Gastrocnemius medialis (tissue), 4 donors: ENCODE measurements around the gene FAM241A. TPM values are rescaled to one million over a fixed set of nuclear protein-coding genes. Genes with fewer than 3 reads are reported as not detected.
"Not testable (repeated sequence)": the region's sequence is repeated elsewhere in the genome, so short reads cannot be mapped to it uniquely, and the experiment has no call there.

ENCODE experiments used
- ATAC-seq, 2 donors: fragments of 150-250 bp; one replicate each; pipeline ENCODE4 v1.9.1; 2016
- DNase-seq, 2 donors: peaks; one replicate each; pipeline ENCODE4 v3.0.0-alpha.2; 2019
- H3K27ac ChIP-seq, 4 donors: fragments of 200-600 bp; sonication (generic); 1 replicate in 1 of 4; 2 replicates in 3 of 4; pipeline ENCODE4 v1.5.1; 2016 to 2018; ENCODE audit warnings: mild to moderate bottlenecking in 2 of 4, moderate library complexity in 1 of 4
- H3K27me3 ChIP-seq, 3 donors: fragments of 200-600 bp; sonication (generic) in 2 of 3; 1 replicate in 1 of 3; 2 replicates in 2 of 3; pipeline versions ENCODE4 v1.5.1 to v1.6.0; 2016 to 2019; ENCODE audit warnings: mild to moderate bottlenecking in 1 of 3, moderate library complexity in 1 of 3
- H3K36me3 ChIP-seq, 2 donors: fragments of 200-600 bp; sonication (generic) in 1 of 2; one replicate each; pipeline ENCODE4 v1.5.1; 2017 to 2018
- H3K4me1 ChIP-seq, 2 donors: fragments of 200-600 bp; sonication (generic) in 1 of 2; one replicate each; pipeline ENCODE4 v1.5.1; 2016 to 2017; ENCODE audit warnings: mild to moderate bottlenecking in 2 of 2
- H3K4me3 ChIP-seq, 4 donors: fragments of 200-600 bp; sonication (generic) in 3 of 4; 1 replicate in 1 of 4; 2 replicates in 3 of 4; pipeline ENCODE4 v1.5.1; 2016 to 2019; ENCODE audit warnings: mild to moderate bottlenecking in 2 of 4
- H3K9me3 ChIP-seq, 3 donors: fragments of 200-600 bp; sonication (generic) in 2 of 3; 1 replicate in 1 of 3; 2 replicates in 2 of 3; pipeline ENCODE4 v1.5.1; 2016 to 2019
- CTCF ChIP-seq, 5 experiments: fragments of 450-650 bp in 3 of 5; fragments of 200-600 bp in 2 of 5; sonication (generic) in 2 of 5; IDR thresholded peaks in 4 of 5; conservative IDR thresholded peaks in 1 of 5; 1 replicate in 4 of 5; 2 replicates in 1 of 5; pipeline ENCODE4 v1.5.1; 2016 to 2019; ENCODE audit warnings: antibody characterized with exemption in 5 of 5, mild to moderate bottlenecking in 3 of 5, moderate library complexity in 3 of 5
- POLR2A ChIP-seq, 2 donors: fragments of 450-650 bp; IDR thresholded peaks; one replicate each; pipeline ENCODE4 v1.6.1; 2017; ENCODE audit warnings: antibody characterized with exemption in 2 of 2, mild to moderate bottlenecking in 2 of 2, moderate library complexity in 2 of 2
- in situ Hi-C, 4 donors: fragments of 200-750 bp; cut with MboI; loops; one replicate each; pipeline versions ENCODE4 v1.15.0 to v1.8.0; 2017; ENCODE audit warnings: low sequenced_read_pairs in 4 of 4
- intact Hi-C: fragments of 100-400 bp; cut with DNase I; formaldehyde crosslinking; loops from one replicate; pipeline ENCODE4 v1.15.1; 2023; ENCODE audit warnings: low total_unique reads
- total RNA-seq, 4 donors: library from RNA; depleted of rRNA; stranded (reverse); fragments of >200 nt; gene quantifications; one replicate each; pipeline versions ENCODE4 v1.1.0 to v1.2.3, GENCODE V29; 2016

FAM241A gene
- total RNA-seq, 4 donors from 2014 or later, result 2.3 to 7.0 (median 3.3) TPM

DNA sequence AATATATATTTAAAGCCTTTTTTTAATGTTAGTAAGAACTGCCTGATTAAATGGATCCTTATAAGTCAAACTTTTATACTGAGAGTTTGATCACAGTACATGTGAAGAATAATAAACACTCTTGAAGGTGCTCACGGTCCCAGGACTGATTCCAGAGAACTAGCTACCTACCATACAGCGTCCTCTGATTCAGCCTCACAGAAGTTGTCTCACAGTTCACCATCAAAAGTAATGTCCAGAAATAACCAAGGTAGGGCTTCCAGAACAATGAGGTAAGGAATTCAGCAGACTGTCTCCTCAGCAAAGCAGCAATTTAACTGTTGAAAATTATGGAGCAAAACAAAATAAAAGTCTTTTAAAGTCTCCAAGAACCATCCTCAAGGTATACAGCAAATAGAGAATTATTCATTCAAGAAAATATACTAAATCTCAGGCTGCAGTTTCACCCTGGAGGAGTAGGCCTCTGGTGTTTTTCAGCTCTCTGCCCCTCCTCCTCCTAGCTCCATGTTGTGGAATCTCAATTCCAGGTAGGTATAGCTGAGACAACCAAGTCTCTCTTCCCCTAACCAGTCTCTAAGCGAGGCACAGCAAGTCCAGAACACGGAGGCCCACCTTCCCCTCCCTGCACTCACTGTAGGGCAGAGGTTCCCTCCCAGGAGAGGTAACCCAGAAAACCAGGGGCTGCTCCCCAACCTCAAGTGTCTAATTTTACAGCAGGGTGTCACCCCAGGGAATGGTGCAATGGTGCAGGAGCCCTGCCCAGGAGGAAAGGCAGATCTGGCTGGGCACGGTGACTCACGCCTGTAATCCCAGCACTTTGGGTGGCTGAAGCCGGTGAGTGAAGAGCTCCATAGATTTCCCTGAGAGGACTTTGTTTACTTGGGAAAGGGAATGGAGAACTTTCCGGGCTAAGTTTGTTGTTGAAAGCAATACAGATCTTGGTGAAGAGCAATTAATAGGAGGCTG, 28.6 kb downstream of the FAM241A start:
- DNase-seq, result peak in 1 of 2 donors; percentile 69
- Histone ChIP-seq H3K36me3 (no peaks in the 10 kb centered on the region), H3K4me1 (peaks cover 8 to 21% of the 10 kb centered on the region in 2 donors), H3K27ac (peak overlapping the region; percentile 14 to 62 (median 44)), H3K4me3 (no peak overlapping the region), H3K9me3 (no peaks in the 10 kb centered on the region), H3K27me3 (no peaks in the 10 kb centered on the region)
- TF ChIP-seq POLR2A (IDR thresholded peaks at IDR 0.05), result no peak
- no peak for TF ChIP-seq CTCF (IDR thresholded peaks at IDR 0.05 in 4 of 5, conservative IDR thresholded peaks at IDR 0.05 in 1 of 5)
- in situ Hi-C loops, result no loop called here
- intact Hi-C loops, result loop anchor here (2.0 kb wide), 1 partner anchor 57 kb away; the partner anchor contains the start of gene AP1AR
- peak; percentile 61 to 78 for ATAC-seq

DNA sequence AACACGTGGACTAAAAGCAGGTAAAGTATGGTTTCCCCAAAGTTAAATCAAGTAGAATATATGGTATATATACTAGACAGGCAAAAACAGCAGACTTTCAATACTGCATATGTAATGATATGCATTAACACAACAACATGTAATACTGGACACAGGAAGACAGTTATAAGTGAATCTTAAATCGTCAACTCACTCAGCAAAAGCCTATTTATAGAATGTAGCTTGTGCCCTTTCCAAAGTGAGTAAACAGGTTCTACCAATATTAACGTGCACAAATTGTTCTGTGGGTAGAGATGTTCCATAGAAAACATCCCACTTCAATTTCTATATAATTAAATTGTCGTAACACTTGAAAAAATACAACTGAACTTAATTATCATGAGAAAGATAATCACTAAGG, 30.6 kb downstream of the FAM241A start:
- DNase-seq (no peak), ATAC-seq (peak; percentile 46 to 70)
- H3K36me3 ChIP-seq, result no peaks in the 10 kb centered on the region
- intact Hi-C loops (loop anchor here (2.0 kb wide), 1 partner anchor 55 kb away; the partner anchor contains the start of gene AP1AR), in situ Hi-C loops (no loop called here)
- TF ChIP-seq CTCF (IDR thresholded peaks at IDR 0.05 in 4 of 5, conservative IDR thresholded peaks at IDR 0.05 in 1 of 5), result no peak
- TF ChIP-seq POLR2A (IDR thresholded peaks at IDR 0.05), result no peak
- peaks cover 5 to 18% of the 10 kb centered on the region in 2 donors for H3K4me1 ChIP-seq
- H3K27me3 ChIP-seq, result no peaks in the 10 kb centered on the region
- H3K27ac ChIP-seq, result peak overlapping the region in 2 of 4 donors; percentile 3 to 6
- H3K9me3 ChIP-seq, result no peaks in the 10 kb centered on the region
- no peak overlapping the region for H3K4me3 ChIP-seq

- Histone ChIP-seq H3K4me1 (peaks cover 5 to 13% of the 10 kb centered on the region in 2 donors), H3K27ac (no peak overlapping the region), H3K4me3 (no peak overlapping the region), H3K36me3 (no peaks in the 10 kb centered on the region), H3K9me3 (no peaks in the 10 kb centered on the region), H3K27me3 (no peaks in the 10 kb centered on the region)
- intact Hi-C loops (no loop called here), in situ Hi-C loops (no loop called here)
- TF ChIP-seq CTCF (IDR thresholded peaks at IDR 0.05 in 4 of 5, conservative IDR thresholded peaks at IDR 0.05 in 1 of 5), result no peak
- no peak for TF ChIP-seq POLR2A (IDR thresholded peaks at IDR 0.05)
- ATAC-seq, result no peak
- DNase-seq, result no peak
Observed at GRCh38 chr4:112176596-112176995, 31.3 kb downstream of the FAM241A start.

- H3K4me3 ChIP-seq, DNase-seq, intact Hi-C loops, H3K9me3 ChIP-seq, H3K36me3 ChIP-seq, H3K27me3 ChIP-seq, ATAC-seq, in situ Hi-C loops, H3K27ac ChIP-seq: not testable (repeated sequence)
- peaks cover 5 to 13% of the 10 kb centered on the region in 2 donors for H3K4me1 ChIP-seq
Observed at GRCh38 chr4:112178741-112179140, 33.5 kb downstream of the FAM241A start.

DNA sequence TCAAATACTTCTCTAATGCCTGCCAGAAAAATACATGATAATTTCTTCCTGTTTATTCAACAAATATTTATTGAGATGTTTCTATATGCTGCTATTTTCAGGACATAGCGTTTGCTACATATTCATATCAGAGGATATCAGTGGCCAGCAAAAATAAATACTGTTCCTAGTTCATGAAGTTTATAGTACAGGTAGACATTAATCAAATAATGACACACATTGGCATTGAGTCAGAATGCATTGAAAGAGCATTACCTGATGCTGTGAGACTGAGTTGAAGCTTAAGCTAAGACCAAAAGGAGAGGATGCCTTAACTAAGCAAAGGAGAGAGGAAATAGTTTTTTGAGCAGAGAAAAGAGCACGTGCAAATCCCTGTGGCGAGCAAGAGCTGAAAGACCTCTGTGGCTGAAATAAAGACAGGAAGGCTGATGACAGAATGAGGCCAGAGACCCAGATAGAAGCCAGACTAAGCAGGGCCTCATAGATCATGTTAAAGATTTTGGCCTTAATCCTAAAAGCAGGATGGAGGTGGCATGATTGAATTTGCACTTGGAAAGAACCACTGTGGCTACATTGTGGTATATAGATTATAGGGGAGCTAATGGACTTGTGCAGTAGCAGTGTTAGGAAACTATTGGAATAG, 36.2 kb downstream of the FAM241A start:
- intact Hi-C loops (no loop called here), in situ Hi-C loops (no loop called here)
- H3K27me3 ChIP-seq, result no peaks in the 10 kb centered on the region
- no peak overlapping the region for H3K27ac ChIP-seq
- no peak overlapping the region for H3K4me3 ChIP-seq
- no peaks in the 10 kb centered on the region for H3K4me1 ChIP-seq
- no peak for TF ChIP-seq CTCF (IDR thresholded peaks at IDR 0.05 in 4 of 5, conservative IDR thresholded peaks at IDR 0.05 in 1 of 5)
- TF ChIP-seq POLR2A (IDR thresholded peaks at IDR 0.05), result no peak
- no peak for ATAC-seq
- DNase-seq, result no peak
- H3K9me3 ChIP-seq, result no peaks in the 10 kb centered on the region
- no peaks in the 10 kb centered on the region for H3K36me3 ChIP-seq
